Activated naive CD8-positive, alpha-beta T cell treated with anti-CD3 and anti-CD28 coated beads, Interleukin-2, amount 50 U/mL, for 16 hours (primary cell): Measurements from ENCODE around the gene TBCK.

Experiments
- DNase-seq: peaks from one replicate; pipeline ENCODE4 v3.0.0-alpha.2; 2020; ENCODE audit warnings: low read depth, low spot score

Gene TBCK

GRCh38 chr4:106287353-106287969, 28.5 kb downstream of the TBCK start:
- DNase-seq = no peak

GRCh38 chr4:106286611-106287010, 29.4 kb downstream of the TBCK start:
- DNase-seq = no peak

GRCh38 chr4:106284227-106284626, 31.8 kb downstream of the TBCK start:
- no peak for DNase-seq

- no peak for DNase-seq
These were observed 38.8 kb downstream of the TBCK start for GRCh38 chr4:106277140-106277675.

GRCh38 chr4:106273831-106274230, 42.2 kb downstream of the TBCK start:
- DNase-seq = no peak

- no peak for DNase-seq
These were observed 45.3 kb downstream of the TBCK start for GRCh38 chr4:106270736-106271135.

GRCh38 chr4:106269711-106270110, 46.3 kb downstream of the TBCK start:
- no peak for DNase-seq

GRCh38 chr4:106268786-106269185, 47.2 kb downstream of the TBCK start:
- DNase-seq = no peak

GRCh38 chr4:106266201-106266600, 49.8 kb downstream of the TBCK start:
- no peak for DNase-seq

GRCh38 chr4:106264331-106264728, 51.7 kb downstream of the TBCK start:
- no peak for DNase-seq

- no peak for DNase-seq
These were observed 52.2 kb downstream of the TBCK start for GRCh38 chr4:106263594-106264330.

- no peak for DNase-seq
These were observed 54.0 kb downstream of the TBCK start for GRCh38 chr4:106261980-106262379.

GRCh38 chr4:106258145-106259045, 57.6 kb downstream of the TBCK start:
- no peak for DNase-seq

- DNase-seq = no peak
These were observed 59.8 kb downstream of the TBCK start for GRCh38 chr4:106256190-106256589.

GRCh38 chr4:106255195-106255594, 60.8 kb downstream of the TBCK start:
- DNase-seq = no peak

GRCh38 chr4:106253364-106254129, 62.5 kb downstream of the TBCK start:
- DNase-seq = no peak

- DNase-seq = no peak
These were observed 68.4 kb downstream of the TBCK start for GRCh38 chr4:106247600-106247999.

GRCh38 chr4:106246441-106246840, 69.6 kb downstream of the TBCK start:
- no peak for DNase-seq

GRCh38 chr4:106245176-106245575, 70.8 kb downstream of the TBCK start:
- DNase-seq = no peak

GRCh38 chr4:106240699-106241098, 75.3 kb downstream of the TBCK start:
- DNase-seq = no peak

GRCh38 chr4:106238820-106239420, 77.1 kb downstream of the TBCK start:
- DNase-seq = no peak
